Activated naive CD8-positive, alpha-beta T cell treated with anti-CD3 and anti-CD28 coated beads, Interleukin-2, amount 50 U/mL, for 16 hours (primary cell): ENCODE data around the gene RPS6KA3.
"Not testable (repeated sequence)": the region's sequence is repeated elsewhere in the genome, so short reads cannot be mapped to it uniquely, and the experiment has no call there.

ENCODE experiments used
- DNase-seq: peaks from one replicate; pipeline ENCODE4 v3.0.0-alpha.2; 2020; ENCODE audit warnings: low read depth, low spot score

Gene RPS6KA3

GRCh38 chrX:20224814-20225487 lies 41.8 kb downstream of the RPS6KA3 start:
- DNase-seq: no peak

DNA sequence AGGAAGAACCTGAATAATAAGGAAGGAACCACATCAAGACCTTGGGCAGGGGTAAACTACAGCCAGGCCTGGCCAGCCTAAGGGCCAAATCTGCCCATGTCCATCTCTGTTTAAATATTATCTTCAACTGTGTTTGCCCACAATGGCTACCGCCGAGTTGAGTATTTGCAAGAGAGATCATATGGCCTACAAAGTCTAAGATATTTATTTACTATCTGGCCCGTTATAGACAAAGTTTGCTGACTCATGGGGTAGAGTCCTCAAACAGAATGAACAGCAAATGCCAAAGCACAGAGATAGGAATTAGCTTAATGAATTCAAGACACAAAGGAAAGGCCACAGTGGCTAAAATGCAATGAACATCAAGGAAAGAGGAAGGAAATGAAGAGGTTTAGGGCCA lies 44.8 kb downstream of the RPS6KA3 start:
- DNase-seq: no peak

DNA sequence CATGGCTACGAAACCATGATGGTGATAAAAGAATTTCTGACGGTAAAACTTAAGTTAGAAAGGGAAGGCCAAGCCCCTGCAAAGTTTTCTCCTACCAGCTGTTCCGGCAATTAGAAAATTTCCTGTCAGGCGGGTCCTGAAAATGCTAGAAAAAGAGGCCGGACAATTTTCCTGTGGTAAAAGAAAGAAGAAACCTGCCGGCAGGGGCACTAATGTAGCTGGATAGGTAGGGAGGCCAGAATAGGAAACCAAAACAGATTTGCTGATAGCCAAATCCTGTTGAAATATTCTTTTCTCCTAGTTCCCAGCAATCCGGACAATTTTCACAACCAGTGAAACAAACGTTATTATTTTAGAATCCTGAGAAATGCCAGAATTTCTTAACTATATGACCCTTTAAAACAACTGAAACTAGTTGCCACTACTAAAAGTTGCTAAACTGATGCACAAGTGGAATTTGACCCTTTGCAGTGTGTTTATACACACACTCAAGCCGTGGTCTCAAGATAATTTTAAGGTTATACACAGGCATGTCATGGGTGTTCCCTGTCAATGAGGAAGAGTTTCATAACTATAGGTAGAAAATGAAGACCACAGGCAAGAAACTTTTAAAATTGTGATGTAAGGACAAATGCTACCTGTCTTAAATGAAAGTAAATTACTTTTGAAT lies 47.7 kb downstream of the RPS6KA3 start:
- DNase-seq: no peak

- no peak for DNase-seq
These were observed 48.8 kb downstream of the RPS6KA3 start for GRCh38 chrX:20217906-20218305.

DNA sequence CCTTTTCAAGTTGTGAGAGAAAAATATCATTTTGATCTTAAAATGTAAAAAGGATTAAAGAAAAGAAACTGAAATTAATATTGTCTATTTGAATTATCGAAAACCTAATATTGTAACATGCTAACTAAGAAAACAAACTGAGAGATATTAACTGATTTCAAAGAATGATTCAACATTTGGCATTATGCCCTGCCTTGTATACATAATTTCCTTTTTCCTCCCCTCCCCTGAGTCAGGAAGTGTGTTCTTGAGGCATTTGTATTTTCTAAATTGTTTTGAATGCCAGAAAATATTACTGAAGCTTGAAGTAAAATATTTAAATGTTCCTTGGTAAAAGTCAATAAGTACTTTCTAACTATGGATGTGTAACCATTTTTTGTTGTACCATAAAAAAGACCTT lies 49.4 kb downstream of the RPS6KA3 start:
- no peak for DNase-seq

GRCh38 chrX:20215565-20215964 lies 51.1 kb downstream of the RPS6KA3 start:
- DNase-seq: no peak

GRCh38 chrX:20212486-20213089 lies 54.1 kb downstream of the RPS6KA3 start:
- DNase-seq: no peak

DNA sequence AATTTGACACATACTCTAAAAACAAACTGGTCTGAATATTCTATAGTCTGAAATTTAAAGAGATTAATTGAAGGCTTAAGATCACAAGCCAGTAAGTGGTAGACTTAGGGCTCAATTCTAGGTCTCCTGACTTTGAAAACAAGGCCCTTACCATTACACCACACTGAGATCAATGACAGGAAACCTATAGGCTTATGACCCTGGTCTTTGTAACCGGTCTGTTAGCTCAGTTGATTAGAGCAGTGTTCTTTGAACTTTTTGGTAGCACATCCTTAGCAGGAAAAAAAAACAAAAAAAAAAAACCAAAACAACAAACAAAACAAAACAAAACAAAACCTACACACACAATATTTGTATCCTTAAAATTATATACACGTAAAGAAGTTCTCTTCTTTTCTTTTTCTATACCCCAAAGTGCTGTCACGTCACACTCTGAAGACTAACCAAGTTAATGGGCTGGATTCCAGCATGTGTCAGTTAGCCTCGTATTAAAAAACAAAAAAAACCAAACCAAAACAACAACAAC lies 55.4 kb downstream of the RPS6KA3 start:
- DNase-seq: no peak

- DNase-seq: no peak
These were observed 60.6 kb downstream of the RPS6KA3 start for GRCh38 chrX:20205927-20206708.

GRCh38 chrX:20204351-20204750 lies 62.4 kb downstream of the RPS6KA3 start:
- DNase-seq: no peak

- DNase-seq: no peak
These were observed 69.0 kb downstream of the RPS6KA3 start for GRCh38 chrX:20197641-20198210.

DNA sequence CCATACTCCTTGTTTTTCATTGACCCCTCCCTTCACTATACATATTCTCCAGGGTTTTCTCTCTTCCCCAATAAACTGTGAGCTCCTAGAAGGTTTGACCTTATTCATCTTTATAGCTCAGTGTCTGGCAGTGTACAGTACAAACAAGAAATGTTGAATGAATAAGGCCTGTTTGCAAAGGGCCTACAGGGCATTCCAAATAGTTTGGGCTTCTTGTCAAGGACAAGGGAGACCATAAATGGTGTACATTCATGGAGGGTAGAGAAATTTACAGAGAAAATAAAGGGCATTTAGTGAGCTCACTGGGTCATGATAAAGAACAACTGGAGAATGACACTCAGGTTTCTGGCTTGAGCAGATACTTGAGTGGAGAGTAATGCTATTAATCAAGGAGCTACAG lies 77.5 kb downstream of the RPS6KA3 start:
- DNase-seq: no peak

DNA sequence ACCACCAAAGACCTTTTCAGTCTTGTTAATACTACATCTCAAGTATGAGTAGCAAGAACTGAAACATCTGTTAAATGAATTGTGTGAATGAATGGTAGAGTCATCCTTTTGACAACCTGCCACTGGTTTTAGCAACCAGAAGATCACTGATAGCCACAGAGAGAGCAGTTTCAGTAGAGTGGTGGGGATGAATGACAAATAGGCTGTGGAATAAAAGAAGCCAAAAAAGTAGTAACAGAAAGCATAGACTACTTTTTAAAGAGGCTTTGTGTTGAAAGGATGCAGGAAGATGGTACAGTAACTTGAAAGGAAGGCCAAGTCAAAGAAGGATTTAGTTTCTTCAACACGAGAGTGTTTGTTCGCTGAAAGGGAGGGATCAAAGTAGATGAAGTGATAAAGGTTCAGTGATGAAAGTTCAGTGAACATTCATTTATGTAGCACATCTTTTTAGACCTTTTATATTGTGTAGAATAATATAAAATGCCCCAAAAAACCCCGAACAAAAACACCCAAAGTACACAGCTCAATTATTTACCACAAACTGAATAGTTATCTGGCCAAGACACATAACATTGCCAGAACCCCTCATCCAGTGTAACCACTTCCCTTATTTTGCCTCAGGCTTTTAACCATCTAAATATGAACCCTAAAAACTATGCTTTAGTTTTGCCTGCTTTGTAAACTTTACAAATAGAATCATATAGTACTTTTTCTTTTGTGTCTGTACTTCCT lies 84.9 kb downstream of the RPS6KA3 start:
- DNase-seq: no peak

DNA sequence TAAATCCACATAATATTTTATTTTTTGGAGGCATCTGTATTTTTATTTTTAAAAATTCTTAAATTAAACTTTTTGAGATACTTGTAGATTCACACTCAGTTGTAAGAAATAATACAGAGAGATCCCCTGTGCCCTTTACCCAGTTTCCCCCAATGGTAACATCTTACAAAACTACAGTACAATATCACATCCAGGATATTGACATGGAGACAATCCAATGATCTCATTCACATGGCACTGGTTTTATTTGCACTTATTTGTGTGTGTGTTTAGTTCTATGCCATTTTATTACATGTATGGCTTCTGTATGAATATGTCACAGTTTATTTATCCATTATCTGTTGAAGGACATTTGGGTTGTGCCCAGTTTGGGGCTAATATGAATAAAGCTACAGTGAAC lies 89.6 kb downstream of the RPS6KA3 start:
- DNase-seq: no peak

DNA sequence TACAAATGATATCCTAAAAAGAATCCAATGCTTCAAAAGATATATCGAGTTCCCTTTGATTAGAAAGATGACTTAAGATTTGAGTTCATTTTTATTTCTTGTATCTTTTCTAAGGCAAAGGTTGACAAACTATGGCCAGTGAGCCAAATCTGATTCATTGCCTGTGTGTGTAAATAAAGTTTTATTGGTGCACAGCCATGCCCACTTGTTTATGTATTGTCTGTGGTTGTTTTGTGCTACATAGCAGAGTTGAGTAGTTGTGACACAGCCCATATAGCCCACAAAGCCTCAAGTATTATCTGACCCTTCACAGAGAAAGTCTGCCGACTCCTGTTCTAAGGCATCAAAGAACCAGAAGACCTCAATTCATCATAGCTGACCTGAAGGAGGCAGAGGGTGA lies 92.9 kb downstream of the RPS6KA3 start:
- DNase-seq: no peak

DNA sequence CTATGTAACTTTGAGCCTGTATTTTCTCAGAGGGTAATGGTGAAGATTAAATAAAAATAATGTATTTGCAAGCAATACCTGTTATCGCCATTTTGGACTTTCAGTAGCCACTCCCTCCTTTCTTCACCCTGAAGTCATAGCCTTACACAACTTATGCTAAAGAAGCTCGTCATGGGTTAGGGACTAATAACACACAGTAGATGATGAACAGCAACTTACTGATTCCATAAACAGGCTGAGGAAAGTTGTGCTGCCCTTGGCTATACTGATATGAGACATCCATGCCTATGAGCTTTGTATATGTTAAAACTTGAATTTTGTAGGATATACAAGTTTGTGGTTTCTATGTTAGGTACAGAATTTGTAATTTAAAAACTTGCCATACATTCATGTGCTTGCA lies 93.4 kb downstream of the RPS6KA3 start:
- no peak for DNase-seq

GRCh38 chrX:20171887-20172286 lies 94.8 kb downstream of the RPS6KA3 start:
- DNase-seq: no peak

- DNase-seq: not testable (repeated sequence)
These were observed 104.2 kb downstream of the RPS6KA3 start for GRCh38 chrX:20162516-20162915.

- no peak for DNase-seq
These were observed 106.8 kb downstream of the RPS6KA3 start for GRCh38 chrX:20159797-20160385.

DNA sequence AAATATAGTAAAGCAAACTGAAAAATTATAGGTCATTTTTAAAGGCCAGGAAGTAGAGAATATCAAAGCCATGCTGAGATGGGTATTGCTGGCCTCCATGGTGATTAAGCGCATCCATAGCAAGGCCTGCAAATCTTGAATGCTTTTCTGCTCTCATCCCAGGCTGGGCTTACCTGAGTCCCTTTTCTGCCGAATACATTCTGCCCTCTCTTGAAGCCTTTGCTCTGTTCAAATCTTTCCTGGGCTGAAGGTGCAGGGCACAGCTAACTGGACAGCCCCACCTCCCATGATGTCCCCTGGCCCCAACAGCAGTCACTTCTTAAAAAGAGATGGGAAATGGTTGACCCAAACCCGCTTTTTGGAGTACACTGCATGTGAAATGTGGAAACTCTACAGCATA lies 115.0 kb downstream of the RPS6KA3 start:
- DNase-seq: no peak

DNA sequence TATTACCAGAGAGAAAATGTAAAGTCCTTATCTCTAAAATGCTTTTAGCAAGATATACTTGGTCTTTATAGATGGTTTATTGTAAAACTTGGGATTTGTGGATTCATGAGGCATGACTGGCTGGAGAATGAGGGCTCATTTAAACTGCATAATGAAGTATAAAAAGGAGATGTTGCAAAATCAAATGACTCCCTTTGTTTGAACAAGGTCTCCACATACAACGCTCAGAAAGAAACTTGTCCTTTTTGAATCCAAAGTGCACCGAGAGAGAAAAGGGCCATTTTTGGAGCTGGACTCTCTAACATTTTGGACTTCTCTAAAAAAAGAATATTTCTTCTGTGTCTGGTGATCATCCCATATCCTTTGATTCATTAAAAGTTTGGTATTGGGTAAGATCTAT lies 117.4 kb downstream of the RPS6KA3 start:
- DNase-seq: no peak
